Measurements from ENCODE around the gene ANKRD36C.
A peak's percentile ranks its signal among the peaks of the same experiment; 100 is the strongest.
"Not testable (repeated sequence)": the region's sequence is repeated elsewhere in the genome, so short reads cannot be mapped to it uniquely, and the experiment has no call there.

DNA sequence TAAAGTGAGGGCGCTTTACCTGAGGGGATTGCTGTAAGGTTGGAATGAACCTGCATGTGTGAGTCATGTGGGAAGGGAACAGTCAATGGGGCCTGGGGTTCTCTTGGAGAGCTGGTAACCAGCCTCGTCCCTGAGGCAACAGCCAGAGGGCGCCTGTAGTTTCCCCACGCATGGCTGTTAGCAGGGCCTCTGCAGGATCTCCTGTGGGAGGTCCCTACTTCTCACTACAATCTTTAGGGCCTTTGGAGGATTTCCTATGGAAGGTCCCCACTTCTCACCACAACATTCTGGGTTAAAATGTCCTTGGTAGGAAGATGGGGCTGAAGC is 19.5 kb upstream of the ANKRD36C start:
- TF ChIP-seq, protein P1, sequence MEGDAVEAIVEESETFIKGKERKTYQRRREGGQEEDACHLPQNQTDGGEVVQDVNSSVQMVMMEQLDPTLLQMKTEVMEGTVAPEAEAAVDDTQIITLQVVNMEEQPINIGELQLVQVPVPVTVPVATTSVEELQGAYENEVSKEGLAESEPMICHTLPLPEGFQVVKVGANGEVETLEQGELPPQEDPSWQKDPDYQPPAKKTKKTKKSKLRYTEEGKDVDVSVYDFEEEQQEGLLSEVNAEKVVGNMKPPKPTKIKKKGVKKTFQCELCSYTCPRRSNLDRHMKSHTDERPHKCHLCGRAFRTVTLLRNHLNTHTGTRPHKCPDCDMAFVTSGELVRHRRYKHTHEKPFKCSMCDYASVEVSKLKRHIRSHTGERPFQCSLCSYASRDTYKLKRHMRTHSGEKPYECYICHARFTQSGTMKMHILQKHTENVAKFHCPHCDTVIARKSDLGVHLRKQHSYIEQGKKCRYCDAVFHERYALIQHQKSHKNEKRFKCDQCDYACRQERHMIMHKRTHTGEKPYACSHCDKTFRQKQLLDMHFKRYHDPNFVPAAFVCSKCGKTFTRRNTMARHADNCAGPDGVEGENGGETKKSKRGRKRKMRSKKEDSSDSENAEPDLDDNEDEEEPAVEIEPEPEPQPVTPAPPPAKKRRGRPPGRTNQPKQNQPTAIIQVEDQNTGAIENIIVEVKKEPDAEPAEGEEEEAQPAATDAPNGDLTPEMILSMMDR (IDR thresholded peaks at IDR 0.05) = peak in 2 of 4 experiments; percentile 15 to 39
- TF ChIP-seq POLR2A, POLR2AphosphoS5 (IDR thresholded peaks at IDR 0.05): not testable (repeated sequence)
